ENCODE results near the gene PALM.
"Not testable (repeated sequence)": the region's sequence is repeated elsewhere in the genome, so short reads cannot be mapped to it uniquely, and the experiment has no call there.

PALM gene

GRCh38 chr19:708154-709143 is at the start of gene PALM:
Gene PALM (plus strand): TSS chr19:708935. CDS start chr19:709147, 212 bp downstream.
- DNase-seq, result no peak

GRCh38 chr19:660793-661426 is 47.8 kb upstream of the PALM start:
- no peak for DNase-seq

- DNase-seq, result peak; percentile 79
These were observed 47.1 kb upstream of the PALM start for GRCh38 chr19:661427-662196.

GRCh38 chr19:662207-662961 is 46.4 kb upstream of the PALM start:
- peak; percentile 79 for DNase-seq

- DNase-seq, result peak; percentile 95
These were observed 45.6 kb upstream of the PALM start, which contains the start of gene RNF126 for GRCh38 chr19:662962-663681. Gene RNF126 (minus strand): TSS chr19:663214. CDS start chr19:663121, 93 bp downstream.

- no peak for DNase-seq
These were observed 45.0 kb upstream of the PALM start for GRCh38 chr19:663682-664117.

- peak; percentile 87 for DNase-seq
These were observed 43.8 kb upstream of the PALM start for GRCh38 chr19:664913-665443.

- not testable (repeated sequence) for DNase-seq
These were observed 41.7 kb upstream of the PALM start for GRCh38 chr19:666985-667573.

- DNase-seq, result not testable (repeated sequence)
These were observed 39.9 kb upstream of the PALM start for GRCh38 chr19:668675-669434.

GRCh38 chr19:670609-671075 is 38.1 kb upstream of the PALM start:
- DNase-seq, result no peak

GRCh38 chr19:674282-675151 is 34.2 kb upstream of the PALM start:
- no peak for DNase-seq

GRCh38 chr19:676007-676338 is 32.8 kb upstream of the PALM start:
- DNase-seq, result no peak

- no peak for DNase-seq
These were observed 32.2 kb upstream of the PALM start, which contains the start of gene FSTL3 for GRCh38 chr19:676339-677105. Gene FSTL3 (plus strand): TSS chr19:676392. CDS start chr19:676424, 32 bp downstream.

GRCh38 chr19:677201-677600 is 31.5 kb upstream of the PALM start:
- DNase-seq, result no peak

- no peak for DNase-seq
These were observed 30.9 kb upstream of the PALM start for GRCh38 chr19:677601-678436.

- DNase-seq, result no peak
These were observed 29.8 kb upstream of the PALM start for GRCh38 chr19:678791-679388.

Data from CD4-positive, alpha-beta T cell treated with Interleukin-21 for 1 hour (primary cell).